Kidney capillary endothelial cell (primary cell): ENCODE data around the gene XPR1.
A peak's percentile ranks its signal among the peaks of the same experiment; 100 is the strongest.
"Not testable (repeated sequence)": the region's sequence is repeated elsewhere in the genome, so short reads cannot be mapped to it uniquely, and the experiment has no call there.

Experiments used
- DNase-seq: peaks from one replicate; pipeline ENCODE4 v3.0.0-alpha.2; 2018; ENCODE audit warnings: low spot score

The XPR1 gene

DNA sequence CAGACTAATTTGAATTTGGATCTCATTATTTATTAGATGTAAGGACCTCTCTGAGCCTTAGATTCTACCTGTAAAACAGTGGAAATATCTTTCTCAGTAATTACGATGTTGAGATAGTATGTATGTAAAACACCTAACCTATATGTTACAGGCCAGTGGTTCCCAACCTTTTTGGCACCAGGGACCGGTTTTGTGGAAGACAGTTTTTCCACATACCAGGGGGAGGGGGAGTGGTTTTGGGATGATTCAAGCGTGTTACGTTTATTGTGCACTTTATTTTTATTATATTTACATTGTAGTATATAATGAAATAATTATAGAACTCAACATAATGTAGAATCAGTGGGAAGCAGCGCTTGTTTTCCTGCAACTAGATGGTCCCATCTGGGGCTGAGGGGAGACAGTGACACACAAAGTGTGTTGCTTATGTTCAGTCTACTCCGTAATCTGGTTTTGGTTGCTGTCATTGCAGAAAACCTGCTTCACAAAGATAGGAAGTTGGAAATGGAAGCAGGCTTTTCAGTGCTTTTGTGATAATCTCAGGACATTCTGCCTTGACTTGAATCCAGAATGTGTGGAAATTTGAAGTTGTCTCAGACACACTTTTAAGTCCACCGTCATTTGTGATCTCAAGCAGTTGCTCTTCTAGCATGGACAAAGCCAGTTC, 12.8 kb downstream of the XPR1 start:
- DNase-seq = no peak

DNA sequence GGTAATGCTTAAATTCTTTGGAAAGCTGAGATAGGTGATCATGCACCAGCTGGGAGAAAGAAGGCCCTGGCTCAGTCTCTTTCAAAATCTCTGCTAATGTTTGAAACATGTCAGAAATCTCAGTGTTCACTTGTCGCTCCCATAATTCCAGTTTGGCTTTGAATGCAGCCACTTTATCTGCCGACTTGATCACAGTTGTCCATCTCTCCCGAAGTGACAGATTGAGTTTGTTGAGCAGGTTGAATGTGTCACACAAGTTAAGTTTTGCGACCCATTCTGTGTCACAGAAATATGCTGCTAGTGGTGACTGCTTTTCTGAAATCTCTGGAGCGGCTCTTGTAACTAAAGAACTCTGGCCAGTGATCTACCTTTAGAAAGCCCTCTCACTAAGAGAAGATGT, 13.4 kb downstream of the XPR1 start:
- DNase-seq = not testable (repeated sequence)

DNA sequence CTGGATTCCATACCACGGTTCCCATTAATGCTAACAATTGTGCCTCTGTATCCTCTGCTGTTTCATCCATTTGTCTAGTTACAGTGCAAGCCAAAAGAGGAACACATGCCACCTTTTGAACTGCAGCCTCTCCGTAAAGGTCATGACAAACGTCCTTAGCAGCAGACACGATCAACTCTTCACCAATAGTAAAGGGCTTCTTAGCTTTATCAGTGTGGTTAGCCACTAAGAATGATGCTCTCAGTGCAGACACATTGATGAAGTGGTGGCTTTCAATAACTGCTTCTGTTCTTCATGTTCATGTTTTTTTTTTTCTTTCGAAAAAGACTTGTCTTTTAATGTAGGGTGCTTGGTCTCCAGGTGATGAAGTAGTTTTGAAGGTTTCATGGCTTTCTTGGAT, 14.3 kb downstream of the XPR1 start:
- no peak for DNase-seq

DNA sequence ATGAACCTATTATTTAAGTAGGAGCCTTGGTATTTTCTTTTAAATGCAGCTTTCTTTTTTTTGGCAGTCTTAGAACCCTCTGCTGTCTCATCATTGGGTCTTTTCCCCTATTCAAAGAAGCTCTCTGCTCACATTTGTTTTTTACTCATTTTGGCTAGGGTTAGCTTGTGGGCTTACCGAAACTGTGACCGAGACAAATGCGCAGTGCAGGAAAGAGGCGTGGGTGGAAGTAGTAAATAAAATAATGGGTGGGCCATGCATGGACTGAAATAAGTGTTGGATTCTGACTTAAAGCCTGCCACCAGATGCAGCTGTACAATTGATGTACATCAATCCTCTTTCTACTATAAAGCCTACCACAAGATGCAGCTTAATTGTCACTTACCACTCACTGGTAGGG, 14.7 kb downstream of the XPR1 start:
- DNase-seq = no peak

DNA sequence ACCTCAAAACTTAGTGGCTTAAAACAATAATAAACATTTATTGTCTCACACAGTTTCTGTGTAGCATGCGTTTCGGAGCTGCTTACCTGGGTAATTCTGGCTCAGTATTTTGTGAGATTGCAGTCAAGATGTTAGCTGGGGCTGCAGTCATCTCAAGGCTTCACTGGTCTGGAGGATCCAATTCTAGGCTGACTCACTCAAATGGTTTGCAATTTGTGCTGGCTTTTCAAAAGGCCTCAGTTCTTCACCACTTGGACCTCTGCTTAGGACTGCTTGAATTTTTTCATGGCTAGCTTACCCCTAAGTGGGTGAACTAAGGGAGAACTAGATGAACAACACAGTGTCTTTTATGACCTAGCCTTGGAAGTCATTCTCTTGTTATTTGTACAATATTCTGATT, 21.0 kb downstream of the XPR1 start:
- DNase-seq = no peak

DNA sequence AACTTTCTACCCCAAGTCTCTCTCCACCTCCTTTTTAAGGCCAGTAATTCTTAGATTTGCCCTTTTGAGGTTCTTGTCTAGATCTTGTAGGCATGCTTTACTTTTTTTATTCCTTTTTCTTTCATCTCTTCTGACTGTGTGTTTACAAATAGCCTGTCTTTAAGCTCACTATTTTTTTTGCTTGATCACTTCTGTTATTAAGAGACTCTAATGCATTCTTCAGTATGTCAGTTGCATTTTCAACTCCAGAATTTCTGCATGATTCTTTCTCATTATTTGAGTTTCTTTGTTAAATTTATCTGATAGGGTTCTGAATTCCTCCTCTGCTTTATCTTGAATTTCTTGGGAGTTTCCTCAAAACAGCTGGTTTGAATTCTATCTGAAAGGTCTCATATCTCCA, 30.9 kb downstream of the XPR1 start:
- no peak for DNase-seq

DNA sequence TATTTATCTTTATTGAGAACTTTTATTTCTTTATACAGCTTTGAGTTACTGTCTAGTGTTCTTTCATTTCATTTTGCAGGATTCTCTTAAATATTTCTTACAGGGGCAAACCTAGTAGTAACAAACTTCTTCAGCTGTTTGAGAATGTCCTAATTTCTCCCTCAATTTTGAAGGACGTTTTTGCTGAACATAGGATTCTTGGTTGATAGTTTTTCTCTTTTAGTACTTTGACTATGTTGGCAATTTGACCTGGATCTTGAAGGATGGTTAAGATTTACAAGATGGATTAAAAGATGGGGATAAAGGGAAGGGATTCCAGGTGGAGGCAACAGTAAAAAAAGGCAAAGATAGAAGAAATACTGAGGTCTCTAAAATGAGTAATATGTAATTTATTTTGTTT, 38.9 kb downstream of the XPR1 start:
- no peak for DNase-seq

DNA sequence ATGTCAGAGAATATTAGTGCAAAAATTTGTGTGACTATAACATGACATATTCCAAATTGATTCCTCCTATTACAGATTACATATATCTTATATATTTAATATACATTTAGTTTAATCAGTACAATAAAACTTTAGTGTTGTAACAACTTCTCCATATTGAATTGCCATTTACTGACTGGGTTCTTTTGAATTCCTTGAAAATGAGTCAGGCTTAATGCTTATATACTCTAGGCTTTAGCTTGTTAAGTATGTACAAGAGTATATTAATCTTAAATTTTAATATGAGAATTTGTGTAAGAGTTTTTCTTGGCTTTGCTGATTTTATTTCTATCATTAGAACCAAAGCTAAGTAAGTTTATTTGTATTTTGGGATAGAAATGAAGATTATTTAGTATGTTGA, 40.3 kb downstream of the XPR1 start:
- DNase-seq = no peak

DNA sequence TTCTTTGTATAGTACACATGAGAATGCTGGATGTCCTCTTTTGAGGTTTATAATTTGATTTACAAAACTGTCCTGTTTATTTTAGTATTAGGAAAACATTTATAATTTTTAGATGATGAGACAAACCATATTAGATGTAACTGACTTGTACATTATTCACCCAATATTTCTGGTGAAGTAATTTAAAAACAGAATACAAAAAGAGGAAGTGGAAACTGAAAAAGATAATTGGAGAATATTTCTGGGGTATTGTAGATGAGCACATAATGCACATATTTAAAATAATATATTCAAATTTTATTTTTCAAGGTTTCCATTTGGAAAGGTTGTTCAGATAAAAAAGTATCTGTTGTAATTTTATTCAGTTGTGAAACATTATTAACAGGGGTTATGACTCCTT, 40.7 kb downstream of the XPR1 start:
- no peak for DNase-seq

DNA sequence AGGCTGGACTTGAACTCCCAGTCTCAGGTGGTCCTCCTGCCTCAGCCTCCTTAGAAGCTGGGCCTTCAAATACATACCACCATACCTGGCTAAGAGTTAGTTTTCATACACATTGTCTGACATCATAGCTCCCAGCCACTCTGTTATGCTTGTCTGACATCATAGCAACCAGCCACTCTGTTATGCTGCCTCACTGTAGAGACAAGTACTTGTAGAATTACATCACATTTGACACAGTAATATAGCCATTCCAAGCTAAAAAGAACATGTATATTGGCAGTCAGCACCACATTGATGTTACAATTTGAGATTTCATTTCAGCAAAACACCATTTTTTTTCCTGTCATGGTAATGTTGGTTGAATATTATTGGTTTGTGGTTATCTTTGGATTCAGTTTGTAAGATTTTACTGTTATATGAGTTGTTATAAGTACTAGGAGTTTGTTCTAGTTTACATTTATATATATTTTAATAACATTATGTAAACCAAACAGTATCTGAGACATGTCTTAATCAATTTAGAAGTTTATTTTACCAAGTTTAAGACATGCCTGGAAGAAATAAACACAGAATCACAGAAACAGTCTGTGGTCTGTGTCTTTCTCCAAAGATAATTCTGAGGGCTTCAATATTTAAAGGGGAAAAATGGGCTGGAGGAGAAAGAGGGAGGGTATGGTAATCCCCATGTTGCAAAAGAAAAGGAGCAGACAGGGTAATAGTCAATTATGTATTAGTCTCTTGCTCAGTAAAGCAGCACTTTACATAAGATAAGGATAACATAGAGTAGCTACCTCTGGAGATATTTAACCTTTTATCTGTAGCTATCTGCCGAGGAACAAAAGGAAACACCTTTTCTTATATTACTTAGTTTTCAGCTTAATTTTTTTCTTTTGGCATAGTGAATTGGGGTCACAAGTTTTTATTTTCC, 43.0 kb downstream of the XPR1 start:
- no peak for DNase-seq

DNA sequence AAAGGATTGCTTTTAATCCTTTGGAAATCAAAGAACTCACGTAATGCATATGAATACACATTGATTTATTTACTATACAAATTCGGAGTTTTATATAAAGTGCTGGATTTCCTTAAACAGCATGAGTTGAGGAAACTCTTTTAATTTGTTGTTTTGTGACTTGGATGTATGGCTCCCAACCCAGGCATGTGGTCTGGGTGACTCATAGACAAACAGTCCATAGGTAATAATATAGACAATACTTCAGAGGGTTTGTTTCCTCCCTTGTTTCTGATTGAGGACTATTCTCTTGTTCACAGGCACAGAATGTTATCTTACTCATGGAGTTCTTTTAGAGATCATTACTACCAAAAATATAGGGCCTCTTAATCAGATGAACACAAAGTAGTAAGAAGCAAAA, 43.8 kb downstream of the XPR1 start:
- DNase-seq = peak; percentile 10

DNA sequence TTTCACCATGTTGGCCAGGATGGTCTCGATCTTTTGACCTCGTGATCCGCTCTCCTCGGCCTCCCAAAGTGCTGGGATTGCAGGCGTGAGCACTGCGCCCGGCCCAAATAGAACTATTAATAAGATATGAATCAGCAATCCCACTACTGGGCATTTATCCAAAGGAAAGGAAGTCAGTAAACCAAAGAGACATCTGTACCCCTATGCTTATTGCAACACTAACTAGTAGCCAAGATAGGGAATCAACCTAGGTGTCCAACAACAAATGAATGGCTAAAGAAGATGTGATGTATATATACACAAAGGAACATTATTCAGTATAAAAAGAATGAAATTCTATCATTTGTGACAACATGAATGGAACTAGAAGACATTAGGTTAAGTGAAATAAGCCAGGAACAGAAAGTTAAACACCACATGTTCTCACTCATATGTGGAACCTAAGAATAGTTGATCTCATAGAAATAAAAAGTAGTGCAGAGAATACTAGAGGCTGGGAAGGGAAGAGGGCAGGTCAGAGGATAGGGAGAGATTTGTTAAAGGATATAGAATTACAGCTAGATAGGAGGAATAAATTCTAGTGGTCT, 48.8 kb downstream of the XPR1 start:
- no peak for DNase-seq

DNA sequence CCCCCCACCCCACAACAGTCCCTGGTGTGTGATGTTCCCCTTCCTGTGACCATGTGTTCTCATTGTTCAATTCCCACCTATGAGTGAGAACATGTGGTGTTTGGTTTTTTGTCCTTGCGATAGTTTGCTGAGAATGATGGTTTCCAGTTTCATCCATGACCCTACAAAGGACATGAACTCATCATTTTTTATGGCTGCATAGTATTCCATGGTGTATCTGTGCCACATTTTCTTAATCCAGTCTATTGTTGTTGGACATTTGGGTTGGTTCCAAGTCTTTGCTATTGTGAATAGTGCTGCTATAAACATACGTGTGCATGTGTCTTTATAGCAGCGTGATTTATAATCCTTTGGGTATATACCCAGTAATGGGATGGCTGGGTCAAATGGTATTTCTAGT, 51.3 kb downstream of the XPR1 start:
- not testable (repeated sequence) for DNase-seq

DNA sequence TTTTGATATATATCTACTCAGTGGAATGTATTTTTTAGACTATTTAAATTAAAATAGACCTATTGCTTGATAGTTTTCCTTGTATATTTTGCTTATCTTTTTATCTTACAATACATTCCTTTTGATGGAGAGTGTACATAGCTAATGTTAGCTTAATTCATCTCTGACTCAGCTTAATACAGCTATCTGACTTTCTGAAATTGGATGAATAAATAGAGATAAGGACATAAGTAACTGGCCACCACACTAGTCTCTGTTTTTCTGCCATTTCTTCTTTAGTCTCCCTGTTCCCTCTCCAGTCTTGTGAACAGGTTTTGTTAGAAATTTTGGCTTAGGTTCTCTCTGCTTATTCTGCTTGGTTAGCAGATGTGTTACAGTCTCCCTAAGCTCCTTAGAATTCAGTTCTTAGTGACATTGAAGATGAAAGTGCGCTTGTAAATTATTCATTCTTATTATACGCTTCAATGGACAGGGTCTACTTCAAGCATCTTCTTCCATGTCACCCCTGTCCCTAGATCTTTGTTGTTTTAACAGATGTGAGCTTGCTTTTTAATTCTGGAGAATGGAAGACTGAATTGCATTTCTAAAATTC, 59.6 kb downstream of the XPR1 start:
- no peak for DNase-seq

DNA sequence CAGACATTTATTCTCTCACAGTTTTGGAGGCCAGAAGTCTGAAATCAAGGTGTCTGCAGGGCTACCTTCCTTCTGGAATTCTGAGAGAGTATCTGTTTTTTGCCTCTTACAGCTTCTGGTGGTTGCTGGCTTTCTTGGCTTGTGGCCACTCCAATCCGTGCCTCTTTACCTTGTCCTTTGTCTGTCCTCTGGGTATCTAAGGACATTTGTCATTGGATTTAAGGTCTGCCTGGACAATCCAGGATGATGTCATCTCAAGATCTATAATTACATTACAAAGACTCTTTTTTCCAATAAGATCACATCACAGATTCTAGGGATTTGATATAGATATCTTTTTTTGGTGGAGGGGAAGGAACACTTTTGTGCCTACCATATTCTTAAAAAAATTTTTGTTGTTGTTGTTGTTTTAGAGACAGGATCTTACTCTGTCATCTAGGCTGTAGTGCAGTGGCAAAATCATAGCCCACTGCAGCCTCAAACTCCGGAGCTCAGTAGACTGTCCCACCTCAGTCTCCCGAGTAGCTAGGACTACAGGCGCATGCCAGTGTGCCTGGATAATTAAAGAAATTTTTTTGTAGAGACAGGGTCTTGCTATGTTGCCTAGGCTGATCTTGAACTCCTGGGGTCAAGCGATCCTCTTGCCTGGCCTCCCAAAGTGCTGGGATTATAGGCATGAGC, 61.9 kb downstream of the XPR1 start:
- DNase-seq = no peak

DNA sequence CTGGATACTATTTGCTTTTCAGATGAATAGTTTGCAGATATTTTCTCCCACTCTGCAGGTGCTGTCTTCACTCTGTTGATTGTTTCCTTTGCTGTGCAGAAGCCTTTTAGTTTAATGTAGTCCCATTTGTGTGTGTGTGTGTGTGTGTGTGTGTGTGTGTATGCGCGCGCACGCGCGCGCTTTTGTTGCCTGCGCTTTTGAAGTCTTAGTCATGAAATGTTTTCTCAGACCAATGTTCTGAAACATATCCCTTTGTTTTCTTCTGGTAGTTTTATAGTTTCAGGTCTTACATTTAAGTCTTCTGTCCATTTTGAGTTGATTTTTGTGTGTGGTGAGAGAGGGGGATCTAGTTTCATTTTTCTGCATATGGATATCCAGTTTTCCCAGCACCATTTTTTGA, 63.5 kb downstream of the XPR1 start:
- DNase-seq = no peak

DNA sequence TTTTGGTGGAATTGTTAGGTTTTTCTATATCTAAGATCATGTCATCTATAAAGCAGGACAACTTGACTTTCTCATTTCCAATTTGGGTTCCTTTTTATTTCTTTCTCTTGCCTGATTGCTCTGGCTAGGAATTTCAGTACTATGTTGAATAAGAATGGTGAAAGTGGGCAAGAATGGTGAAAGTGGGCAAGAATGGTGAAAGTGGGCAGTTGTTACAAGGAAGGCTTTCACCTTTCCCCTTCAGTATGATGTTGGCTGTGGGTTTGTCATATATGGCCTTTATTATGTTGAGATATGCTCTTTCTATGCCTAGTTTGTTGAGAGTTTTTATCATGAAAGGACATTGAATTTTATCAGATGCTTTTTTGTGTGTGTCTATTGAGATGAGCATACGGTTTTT, 64.5 kb downstream of the XPR1 start:
- no peak for DNase-seq

DNA sequence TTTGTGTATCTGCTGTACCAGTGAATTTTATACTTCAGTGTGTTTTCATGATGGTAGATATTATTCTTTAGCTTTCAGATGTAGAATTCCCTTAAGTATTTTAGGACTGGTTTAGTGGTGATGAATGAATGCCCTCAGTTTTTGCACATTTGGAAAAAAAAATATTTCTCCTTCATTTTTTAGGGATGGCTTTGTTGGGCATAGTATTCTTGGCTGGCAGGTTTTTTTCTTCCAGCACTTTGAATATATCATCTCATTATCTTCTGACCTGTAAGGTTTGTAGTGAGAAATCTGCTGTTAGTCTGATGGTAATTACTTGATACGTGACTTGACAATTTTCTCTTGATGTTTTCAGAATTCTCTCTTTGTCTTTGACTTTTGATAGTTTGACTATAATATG, 66.8 kb downstream of the XPR1 start:
- DNase-seq = no peak

DNA sequence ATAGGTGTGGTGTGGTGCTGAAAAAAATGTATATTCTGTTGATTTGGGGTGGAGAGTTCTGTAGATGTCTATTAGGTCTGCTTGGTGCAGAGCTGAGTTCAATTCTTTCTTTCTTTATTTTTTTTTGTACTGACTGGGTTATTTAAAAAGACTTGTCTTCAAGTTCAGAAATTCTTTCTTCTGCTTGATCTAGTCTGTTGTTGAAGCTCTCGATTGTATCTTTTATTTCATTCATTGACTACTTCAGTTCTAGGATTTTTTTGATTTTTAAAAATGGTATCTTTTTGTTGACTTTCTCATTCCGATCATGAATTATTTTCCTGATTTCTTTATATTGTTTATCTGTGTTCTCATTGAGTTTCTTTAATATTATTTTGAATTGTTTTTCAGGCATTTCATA, 70.6 kb downstream of the XPR1 start:
- not testable (repeated sequence) for DNase-seq

DNA sequence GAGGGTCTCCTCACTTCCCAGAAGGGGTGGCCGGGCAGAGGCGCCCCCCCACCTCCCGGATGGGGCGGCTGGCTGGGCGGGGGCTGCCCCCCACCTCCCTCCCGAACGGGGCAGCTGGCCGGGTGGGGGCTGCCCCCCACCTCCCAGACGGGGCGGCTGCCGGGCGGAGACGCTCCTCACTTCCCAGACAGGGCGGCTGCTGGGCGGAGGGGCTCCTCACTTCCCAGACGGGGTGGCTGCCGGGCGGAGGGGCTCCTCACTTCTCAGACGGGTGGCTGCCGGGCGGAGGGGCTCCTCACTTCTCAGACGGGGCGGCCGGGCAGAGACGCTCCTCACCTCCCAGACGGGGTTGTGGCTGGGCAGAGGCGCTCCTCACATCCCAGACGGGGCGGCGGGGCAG, 78.9 kb downstream of the XPR1 start:
- not testable (repeated sequence) for DNase-seq

DNA sequence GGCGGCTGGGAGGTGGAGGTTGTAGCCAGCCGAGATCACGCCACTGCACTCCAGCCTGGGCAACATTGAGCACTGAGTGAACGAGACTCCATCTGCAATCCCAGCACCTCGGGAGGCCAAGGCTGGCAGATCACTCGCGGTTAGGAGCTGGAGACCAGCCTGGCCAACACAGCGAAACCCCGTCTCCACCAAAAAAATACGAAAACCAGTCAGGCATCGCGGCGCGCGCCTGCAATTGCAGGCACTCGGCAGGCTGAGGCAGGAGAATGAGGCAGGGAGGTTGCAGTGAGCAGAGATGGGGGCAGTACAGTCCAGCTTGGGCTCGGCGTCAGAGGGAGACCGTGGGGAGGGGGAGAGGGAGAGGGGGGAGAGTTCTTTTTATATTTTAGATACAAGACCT, 79.4 kb downstream of the XPR1 start:
- not testable (repeated sequence) for DNase-seq

DNA sequence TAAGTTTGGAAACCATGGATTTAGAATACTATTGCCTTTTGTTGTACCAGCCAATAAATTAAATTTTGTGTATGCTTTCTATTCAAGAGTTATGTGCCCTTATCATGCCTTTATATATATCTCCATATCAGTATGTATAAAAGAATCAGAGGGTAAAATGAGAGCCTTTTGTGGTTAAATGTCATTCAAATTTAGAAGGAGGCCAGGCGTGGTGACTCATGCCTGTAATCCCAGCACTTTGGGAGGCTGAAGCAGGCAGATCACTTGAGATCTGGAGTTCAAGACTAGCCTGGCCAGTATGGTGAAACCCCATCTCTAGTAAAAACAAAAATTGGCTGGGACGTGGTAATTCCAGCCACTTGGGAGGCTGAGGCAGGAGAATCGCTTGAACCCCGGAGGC, 88.9 kb downstream of the XPR1 start:
- DNase-seq = no peak
